Renal cortex interstitium (tissue), 11 donors: ENCODE data around the gene CCDC138. TPM values are rescaled to one million over a fixed set of nuclear protein-coding genes. Genes with fewer than 3 reads are reported as not detected.

ENCODE experiments used
- DNase-seq, 11 donors: peaks; one replicate each; pipeline ENCODE4 v3.0.0-alpha.2; 2013; ENCODE audit warnings: low read depth in 9 of 11, low spot score in 4 of 11; ENCODE audit errors: extremely low read depth in 1 of 11
- polyA plus RNA-seq, 3 donors: library from polyadenylated mRNA; unstranded; fragments of 120-200 nt; gene quantifications; one replicate each; pipeline ENCODE4 v1.2.1, GENCODE V29; 2013; ENCODE audit not compliant: insufficient read length in 3 of 3

Gene CCDC138
- polyA plus RNA-seq, 3 donors = 15.2 to 20.0 (median 15.5) TPM

GRCh38 chr2:108910541-108911396 is 124.2 kb downstream of the CCDC138 start:
- no peak for DNase-seq

GRCh38 chr2:108911401-108911800 is 124.8 kb downstream of the CCDC138 start:
- DNase-seq = no peak

- no peak for DNase-seq
These were observed 125.4 kb downstream of the CCDC138 start for GRCh38 chr2:108911807-108912628.

- DNase-seq = no peak
These were observed 126.0 kb downstream of the CCDC138 start for GRCh38 chr2:108912629-108912902.

GRCh38 chr2:108916122-108916795 is 129.7 kb downstream of the CCDC138 start:
- no peak for DNase-seq

GRCh38 chr2:108916796-108917421 is 130.3 kb downstream of the CCDC138 start:
- no peak for DNase-seq

- no peak for DNase-seq
These were observed 131.0 kb downstream of the CCDC138 start for GRCh38 chr2:108917526-108917925.

- no peak for DNase-seq
These were observed 131.7 kb downstream of the CCDC138 start for GRCh38 chr2:108918156-108918874.

GRCh38 chr2:108918941-108919341 is 132.4 kb downstream of the CCDC138 start:
- no peak for DNase-seq

- DNase-seq = no peak
These were observed 133.2 kb downstream of the CCDC138 start for GRCh38 chr2:108919571-108920373.

GRCh38 chr2:108920686-108921085 is 134.1 kb downstream of the CCDC138 start:
- DNase-seq = no peak

GRCh38 chr2:108921096-108922030 is 134.8 kb downstream of the CCDC138 start:
- no peak for DNase-seq

- no peak for DNase-seq
These were observed 135.8 kb downstream of the CCDC138 start for GRCh38 chr2:108922141-108922915.

GRCh38 chr2:108923019-108923700 is 136.6 kb downstream of the CCDC138 start:
- no peak for DNase-seq

GRCh38 chr2:108923736-108924579 is 137.4 kb downstream of the CCDC138 start:
- no peak for DNase-seq
